ENCODE results near the gene RNF14. TPM values are rescaled to one million over a fixed set of nuclear protein-coding genes. Genes with fewer than 3 reads are reported as not detected.

The RNF14 gene
- total and polyA plus RNA-seq, 12 donors, result 20.3 to 130 (median 100) TPM

- intact Hi-C loops (cut with DNase I), result loop anchor here in 1 of 10 donors (10.0 kb wide), 1 partner anchor 80 kb away; no protein-coding TSS in a partner anchor
- 75 to 77% methylated on average over 7 of the region's 7 CpGs for WGBS, 2 donors
- no peaks in the 10 kb centered on the region for H3K36me3 ChIP-seq
- no peaks in the 10 kb centered on the region for H3K27me3 ChIP-seq
- no peak for DNase-seq
- no peak overlapping the region for H3K4me3 ChIP-seq
- H3K27ac ChIP-seq, result no peak overlapping the region
- no peaks in the 10 kb centered on the region for H3K9me3 ChIP-seq
- TF ChIP-seq CTCF (IDR thresholded peaks at IDR 0.05), result no peak
- peaks cover 5 to 28% (median 23%) of the 10 kb centered on the region in 9 donors for H3K4me1 ChIP-seq
- ATAC-seq, result no peak
Observed at GRCh38 chr5:141965071-141965470, 3.8 kb upstream of the RNF14 start.

GRCh38 chr5:141966275-141966962 is 2.5 kb upstream of the RNF14 start:
- intact Hi-C loops (cut with DNase I), result loop anchor here in 1 of 10 donors (10.0 kb wide), 1 partner anchor 82 kb away; no protein-coding TSS in a partner anchor
- ATAC-seq (no peak), DNase-seq (no peak)
- Histone ChIP-seq H3K9me3 (no peaks in the 10 kb centered on the region), H3K4me1 (peaks cover 0 to 28% (median 24%) of the 10 kb centered on the region in 9 donors), H3K27ac (no peak overlapping the region), H3K27me3 (no peaks in the 10 kb centered on the region), H3K4me3 (no peak overlapping the region), H3K36me3 (peaks cover 0 to 10% (median 0%) of the 10 kb centered on the region in 9 donors)
- 86 to 87% methylated on average over 4 of the region's 4 CpGs for WGBS, 2 donors
- no peak for TF ChIP-seq CTCF (IDR thresholded peaks at IDR 0.05)

GRCh38 chr5:141966963-141967333 is 2.0 kb upstream of the RNF14 start:
- ATAC-seq (no peak), DNase-seq (no peak)
- intact Hi-C loops (cut with DNase I), result loop anchor here in 1 of 10 donors (10.0 kb wide), 1 partner anchor 82 kb away; no protein-coding TSS in a partner anchor
- Histone ChIP-seq H3K9me3 (no peaks in the 10 kb centered on the region), H3K4me3 (no peak overlapping the region), H3K36me3 (peaks cover 0 to 15% (median 0%) of the 10 kb centered on the region in 9 donors), H3K27ac (no peak overlapping the region), H3K4me1 (peaks cover 0 to 31% (median 27%) of the 10 kb centered on the region in 9 donors), H3K27me3 (no peaks in the 10 kb centered on the region)
- no peak for TF ChIP-seq CTCF (IDR thresholded peaks at IDR 0.05)
- WGBS, 2 donors, result 97% methylated on average over 2 of the region's 2 CpGs

- WGBS, 2 donors, result 65 to 72% methylated on average over 2 of the region's 2 CpGs
- ATAC-seq, result peak in 2 of 8 donors; percentile 21 to 33
- intact Hi-C loops (cut with DNase I), result loop anchor here in 1 of 10 donors (10.0 kb wide), 1 partner anchor 85 kb away; no protein-coding TSS in a partner anchor
Observed at GRCh38 chr5:141969783-141970771, 1.2 kb downstream of the RNF14 start.

More at GRCh38 chr5:141969783-141970771, 1.2 kb downstream of the RNF14 start:
- H3K4me1 ChIP-seq, result peaks cover 0 to 50% (median 27%) of the 10 kb centered on the region in 9 donors
- H3K36me3 ChIP-seq, result peaks cover 0 to 47% (median 9%) of the 10 kb centered on the region in 9 donors
- H3K9me3 ChIP-seq, result no peaks in the 10 kb centered on the region
- no peak for DNase-seq
- H3K27ac ChIP-seq, result peak overlapping the region; percentile 65 to 98 (median 96)
- no peaks in the 10 kb centered on the region for H3K27me3 ChIP-seq
- peak overlapping the region; percentile 49 to 90 (median 76) for H3K4me3 ChIP-seq
- no peak for TF ChIP-seq CTCF (IDR thresholded peaks at IDR 0.05)

All from heart right ventricle (tissue), 16 donors.